ENCODE results near the gene MYL12B. TPM values are rescaled to one million over a fixed set of nuclear protein-coding genes. Genes with fewer than 3 reads are reported as not detected.

MYL12B gene
- total RNA-seq, 1 experiment from 2014 or later: 166 TPM

DNA sequence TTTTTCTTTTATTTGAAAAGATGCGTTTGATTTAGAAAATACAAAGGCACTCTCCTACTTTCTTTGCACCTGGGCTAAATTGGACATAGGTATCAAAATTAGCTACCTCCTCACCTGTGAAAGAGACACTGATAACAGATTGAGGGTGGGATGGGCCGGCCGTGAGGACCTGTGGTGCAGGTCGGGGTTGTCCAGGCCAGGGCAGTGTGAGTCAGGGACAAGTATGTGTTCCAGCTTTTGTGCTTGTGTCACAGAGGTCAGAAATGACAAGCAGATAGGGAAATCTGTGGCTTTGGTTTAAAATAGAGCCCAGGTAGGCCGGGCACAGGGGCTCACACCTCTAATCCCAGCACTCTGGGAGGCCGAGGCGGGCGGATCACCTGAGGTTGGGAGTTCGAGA lies 22.6 kb downstream of the MYL12B start:
- no peaks in the 10 kb centered on the region for H3K23me2 ChIP-seq (ENCODE audit: insufficient read length, low read depth, low read length, poor library complexity, severe bottlenecking)
- no peak overlapping the region for H3T11ph ChIP-seq (ENCODE audit: low read length)
- H3K56ac ChIP-seq (ENCODE audit: insufficient read length, low read depth, low read length): no peak overlapping the region
- no peaks in the 10 kb centered on the region for H3K79me1 ChIP-seq (ENCODE audit: insufficient read depth, low read depth, low read length, poor library complexity, severe bottlenecking)
- H4K8ac ChIP-seq (replicated peaks; ENCODE audit: insufficient read length, low read depth, low read length): no peak overlapping the region
- H3K27me3 ChIP-seq (ENCODE audit: insufficient read depth, low read length): no peaks in the 10 kb centered on the region
- H2BK5ac ChIP-seq (ENCODE audit: insufficient read length, low read length): no peak overlapping the region
- H3K79me2 ChIP-seq (ENCODE audit: insufficient read depth, low read length): no peaks in the 10 kb centered on the region
- no peak overlapping the region for H2BK120ac ChIP-seq (ENCODE audit: low read depth, low read length, poor library complexity, severe bottlenecking)
- H2BK15ac ChIP-seq (ENCODE audit: low read depth, low read length): no peak overlapping the region
- WGBS (ENCODE audit: extremely low coverage, insufficient read length, low lambda C conversion rate): no CpG with 5 or more reads among the region's 9 CpGs
- H4K5ac ChIP-seq (ENCODE audit: insufficient read length, low read depth, low read length): no peak overlapping the region
- TF ChIP-seq, protein P1, sequence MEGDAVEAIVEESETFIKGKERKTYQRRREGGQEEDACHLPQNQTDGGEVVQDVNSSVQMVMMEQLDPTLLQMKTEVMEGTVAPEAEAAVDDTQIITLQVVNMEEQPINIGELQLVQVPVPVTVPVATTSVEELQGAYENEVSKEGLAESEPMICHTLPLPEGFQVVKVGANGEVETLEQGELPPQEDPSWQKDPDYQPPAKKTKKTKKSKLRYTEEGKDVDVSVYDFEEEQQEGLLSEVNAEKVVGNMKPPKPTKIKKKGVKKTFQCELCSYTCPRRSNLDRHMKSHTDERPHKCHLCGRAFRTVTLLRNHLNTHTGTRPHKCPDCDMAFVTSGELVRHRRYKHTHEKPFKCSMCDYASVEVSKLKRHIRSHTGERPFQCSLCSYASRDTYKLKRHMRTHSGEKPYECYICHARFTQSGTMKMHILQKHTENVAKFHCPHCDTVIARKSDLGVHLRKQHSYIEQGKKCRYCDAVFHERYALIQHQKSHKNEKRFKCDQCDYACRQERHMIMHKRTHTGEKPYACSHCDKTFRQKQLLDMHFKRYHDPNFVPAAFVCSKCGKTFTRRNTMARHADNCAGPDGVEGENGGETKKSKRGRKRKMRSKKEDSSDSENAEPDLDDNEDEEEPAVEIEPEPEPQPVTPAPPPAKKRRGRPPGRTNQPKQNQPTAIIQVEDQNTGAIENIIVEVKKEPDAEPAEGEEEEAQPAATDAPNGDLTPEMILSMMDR (conservative IDR thresholded peaks at IDR 0.05): no peak
- no peak overlapping the region for H3K23ac ChIP-seq (ENCODE audit: insufficient read length, low read depth, low read length)
- no peak overlapping the region for H2AK5ac ChIP-seq (ENCODE audit: insufficient read length, low read length)
- H4K91ac ChIP-seq (ENCODE audit: insufficient read length, low read depth, low read length): no peak overlapping the region
- peaks cover 9 to 33% (median 18%) of the 10 kb centered on the region in 3 experiments for H3K36me3 Mint-ChIP-seq (ENCODE audit: insufficient read depth in 1 of 3, low read depth in 3 of 3)
- H3K4me2 ChIP-seq (ENCODE audit: insufficient read depth, insufficient read length, low read length): no peak overlapping the region
- no peak overlapping the region for H2BK20ac ChIP-seq (ENCODE audit: low read depth, low read length, poor library complexity, severe bottlenecking)
- no peak overlapping the region for H3K14ac ChIP-seq (ENCODE audit: insufficient read depth, low read length)
- H2AFZ ChIP-seq (ENCODE audit: low read length): no peak overlapping the region
- no peak overlapping the region for H3K4me3 Mint-ChIP-seq
- H2BK12ac ChIP-seq (ENCODE audit: insufficient read length, low read depth, low read length): no peak overlapping the region
- no peak overlapping the region for H3K27ac ChIP-seq (ENCODE audit: insufficient read length, low read depth, low read length)
- no peaks in the 10 kb centered on the region for H4K20me1 ChIP-seq (ENCODE audit: control insufficient read depth, insufficient read depth, insufficient read length)
- H3K27me3 Mint-ChIP-seq (ENCODE audit: low read depth): no peaks in the 10 kb centered on the region
- no peak for DNase-seq
- no peak overlapping the region; a peak in 1 of 7 replicates for H3K27ac Mint-ChIP-seq
- peaks cover 15 to 16% of the 10 kb centered on the region in 2 experiments for H3K4me1 Mint-ChIP-seq
- no peak overlapping the region for H3K4ac ChIP-seq (ENCODE audit: low read depth, low read length)
- H3K9me3 ChIP-seq (ENCODE audit: control insufficient read depth, low read depth, low read length): no peaks in the 10 kb centered on the region
- H3K4me1 ChIP-seq (ENCODE audit: insufficient read depth, low read length): no peaks in the 10 kb centered on the region; the same call in 1 of the 2 replicates
- H3K18ac ChIP-seq (ENCODE audit: insufficient read length, low read depth, low read length): no peak overlapping the region
- peaks cover 15 to 29% of the 10 kb centered on the region in 2 experiments for H3K9me3 Mint-ChIP-seq
- no peak overlapping the region for H3K9ac ChIP-seq (ENCODE audit: extremely low read depth, insufficient read length, low read length)

Data from H9 (cell line).